HS-5 (cell line): Measurements from ENCODE around the gene ANXA6.

ENCODE experiments used
- DNase-seq: peaks from one replicate; pipeline ENCODE4 v3.0.0-alpha.2; 2012; ENCODE audit warnings: low read depth

Gene ANXA6

DNA sequence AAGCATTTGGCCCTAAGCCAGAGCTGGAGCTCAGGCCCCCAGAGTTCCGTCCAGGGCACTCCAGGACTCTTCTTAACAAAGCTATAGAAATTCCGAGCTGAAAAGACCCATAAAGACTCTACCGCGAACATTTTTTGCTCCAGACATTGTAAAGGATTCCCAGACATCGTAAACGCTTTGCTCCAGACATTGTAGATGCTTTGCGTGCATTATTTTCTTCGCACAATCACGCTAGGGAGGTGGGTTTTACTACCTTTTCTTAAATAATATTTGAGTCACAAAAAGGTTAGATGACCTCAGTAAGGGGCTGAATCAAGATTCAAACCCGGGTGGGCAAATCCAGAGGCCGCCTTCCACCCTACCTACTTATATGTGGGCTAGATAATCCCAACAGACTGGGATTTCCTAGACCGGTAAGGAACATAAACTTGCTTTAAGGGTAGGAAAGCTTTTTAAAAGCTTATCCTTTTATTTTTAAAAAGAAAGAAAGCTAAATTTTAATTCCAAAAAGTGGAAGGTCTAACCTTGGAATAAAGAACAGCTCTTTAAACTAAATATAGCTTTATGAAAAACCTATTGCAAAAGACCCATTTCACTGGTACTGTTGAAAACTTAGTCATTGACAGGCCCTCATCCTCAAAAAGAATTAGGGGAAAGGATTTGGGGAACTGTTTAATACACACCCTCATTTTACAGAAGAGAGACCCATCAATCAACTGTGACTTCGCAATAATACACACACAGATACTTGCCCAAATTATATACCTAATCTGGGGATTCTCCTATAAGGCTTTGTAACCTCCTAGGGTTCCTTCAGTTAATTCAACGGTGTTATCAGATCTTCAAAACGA, 75.9 kb downstream of the ANXA6 start:
- DNase-seq = no peak

DNA sequence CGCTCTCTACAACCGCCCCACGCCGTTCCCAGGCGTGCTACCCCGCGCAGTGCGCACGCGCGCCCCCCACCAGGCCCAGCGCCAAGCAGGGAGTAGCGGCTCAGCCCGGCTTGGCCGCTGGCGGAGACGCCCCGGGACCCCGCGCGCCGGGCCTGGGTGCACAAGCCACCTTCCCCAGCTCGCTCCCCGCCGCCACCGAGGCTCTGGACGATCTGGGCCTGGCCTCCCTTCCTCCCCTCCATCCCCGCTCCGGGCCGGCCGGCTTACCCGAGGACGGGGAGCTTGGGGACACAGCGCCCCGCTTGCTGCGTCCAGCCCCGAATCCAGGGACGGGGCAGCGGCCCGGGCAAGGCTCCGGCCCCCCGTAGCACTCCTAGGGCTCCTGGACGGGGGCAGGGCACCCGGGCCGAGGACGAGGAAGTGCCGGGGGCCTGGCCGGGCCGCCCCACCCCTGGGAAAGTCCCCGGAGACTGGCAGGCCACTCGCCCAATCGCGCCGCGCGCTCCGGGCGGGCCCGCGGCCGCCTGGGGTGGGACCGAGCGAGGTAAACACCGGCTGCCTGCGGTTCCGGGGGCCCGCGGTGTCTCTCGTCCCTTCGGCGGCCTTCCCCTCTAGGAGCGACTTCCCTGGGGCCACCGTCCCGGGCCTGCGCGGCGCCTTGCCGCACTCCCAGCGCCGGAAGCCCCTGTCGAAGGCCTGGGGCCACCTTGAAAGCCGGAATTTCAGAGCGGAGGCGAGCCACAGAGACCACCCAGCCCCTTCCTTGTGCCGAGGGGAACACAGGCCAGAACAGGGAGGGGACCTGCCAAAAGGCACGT, 76.8 kb downstream of the ANXA6 start, which contains the start of gene TNIP1:
TNIP1 (minus strand) TSS at position 422 of the 818 bp plus-strand sequence. CDS start 15,939 bp downstream, outside the sequence.
- peak; percentile 76 for DNase-seq

DNA sequence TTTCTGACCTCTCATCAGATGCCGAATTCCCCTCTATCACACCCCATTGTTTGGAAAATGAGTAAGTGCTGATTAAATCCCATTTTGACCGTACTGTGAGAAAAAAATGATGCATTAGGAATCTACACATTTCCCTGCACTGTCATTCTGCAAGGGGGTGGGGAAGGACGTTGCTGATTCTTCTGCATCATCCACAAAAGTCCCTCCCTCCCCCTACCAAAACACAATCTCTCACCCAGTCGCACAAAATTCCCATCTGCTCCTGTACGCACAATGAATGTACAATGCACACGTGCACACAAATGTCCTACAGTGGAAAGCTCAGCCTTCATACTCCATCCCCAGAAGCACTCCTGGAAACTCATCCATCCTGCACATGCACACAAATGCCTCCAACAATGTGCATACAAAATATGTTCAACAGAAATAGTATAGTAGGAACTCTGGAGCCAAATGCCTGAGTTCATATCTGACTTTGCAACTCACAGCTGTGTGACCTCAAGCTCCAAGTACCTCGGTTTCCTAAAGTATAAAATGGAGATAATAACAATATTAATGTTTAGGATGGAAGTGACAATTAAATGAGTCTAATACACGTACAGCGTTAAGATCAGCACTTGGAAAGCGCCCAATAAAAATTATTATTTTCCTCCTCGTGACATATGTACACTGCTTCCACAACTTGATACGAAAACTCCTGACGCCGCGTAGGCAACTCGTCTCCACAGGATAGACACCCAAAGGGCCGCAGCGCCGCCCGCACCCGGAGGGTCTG, 77.6 kb downstream of the ANXA6 start:
- DNase-seq = peak; percentile 80

DNA sequence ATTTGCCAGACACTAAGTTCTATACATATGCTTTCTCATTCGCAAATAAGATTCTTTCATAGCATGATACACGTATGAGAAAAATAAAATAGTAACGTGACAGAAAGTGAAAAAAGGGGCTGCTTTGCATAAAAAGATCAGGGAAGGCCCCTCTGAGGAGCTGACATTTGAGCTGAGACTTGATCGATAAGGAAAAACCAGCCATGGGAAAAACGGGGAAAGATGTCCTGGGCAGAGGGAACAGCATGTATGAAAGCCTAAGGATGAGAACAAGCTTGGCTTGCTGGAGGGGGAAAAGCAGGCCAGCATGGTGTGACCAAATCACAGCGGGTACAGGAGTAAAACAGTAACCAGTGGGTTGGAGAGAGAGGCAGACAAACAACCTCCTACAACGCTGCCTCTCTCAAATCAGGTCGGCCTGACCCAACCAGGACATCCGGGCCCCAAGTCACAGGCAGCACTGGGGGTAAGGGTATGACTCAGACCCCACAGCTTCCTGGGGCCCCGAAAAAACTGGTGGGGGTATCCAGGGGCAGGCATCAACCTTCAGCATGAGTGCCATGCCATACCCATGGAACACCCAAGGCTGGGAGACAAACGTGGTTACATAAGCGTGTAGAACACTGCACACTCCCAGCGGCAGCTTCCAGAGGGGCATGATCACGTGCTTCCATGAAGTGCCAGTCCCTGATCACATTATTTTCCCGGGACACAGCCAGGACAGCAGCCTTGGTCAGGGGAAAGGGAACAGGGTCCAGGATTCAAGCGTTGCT, 78.9 kb downstream of the ANXA6 start:
- DNase-seq = no peak

DNA sequence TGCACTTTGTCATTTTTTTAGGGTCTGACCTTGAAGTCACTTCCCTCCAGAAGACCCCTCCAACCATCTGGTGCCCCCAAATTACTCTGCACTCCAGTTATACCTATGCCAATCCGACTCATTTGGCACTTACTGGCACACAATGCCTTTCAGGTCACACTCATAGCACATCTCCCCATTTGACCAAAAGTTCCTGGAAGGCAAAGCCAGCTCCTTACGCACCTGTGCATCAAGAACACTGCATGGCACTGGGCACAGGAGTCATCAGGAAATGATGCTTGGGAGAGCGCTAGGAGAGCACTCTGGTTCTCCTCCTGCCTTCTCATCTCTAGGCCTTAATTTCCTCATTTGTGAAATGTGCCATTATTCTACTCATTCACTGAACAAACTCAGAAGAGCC, 79.6 kb downstream of the ANXA6 start:
- no peak for DNase-seq

DNA sequence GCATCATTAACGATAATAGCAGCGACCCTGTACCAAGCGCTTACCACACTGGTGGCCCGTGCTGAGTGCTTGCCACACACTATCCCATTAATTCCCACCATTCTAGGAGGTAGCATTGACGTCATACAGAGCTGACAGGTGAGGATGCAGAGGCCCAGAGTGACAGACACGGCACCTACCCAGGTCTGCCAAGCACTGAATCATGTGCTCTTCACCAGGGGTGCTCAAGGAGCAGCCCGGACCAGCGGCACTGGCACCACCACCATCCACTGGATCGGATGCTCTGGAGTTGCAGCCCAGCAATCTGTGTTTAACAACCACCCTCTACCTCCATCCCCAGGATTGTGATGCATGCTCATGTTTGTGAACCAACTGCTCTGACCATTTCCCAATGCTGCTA, 80.2 kb downstream of the ANXA6 start:
- DNase-seq = no peak

DNA sequence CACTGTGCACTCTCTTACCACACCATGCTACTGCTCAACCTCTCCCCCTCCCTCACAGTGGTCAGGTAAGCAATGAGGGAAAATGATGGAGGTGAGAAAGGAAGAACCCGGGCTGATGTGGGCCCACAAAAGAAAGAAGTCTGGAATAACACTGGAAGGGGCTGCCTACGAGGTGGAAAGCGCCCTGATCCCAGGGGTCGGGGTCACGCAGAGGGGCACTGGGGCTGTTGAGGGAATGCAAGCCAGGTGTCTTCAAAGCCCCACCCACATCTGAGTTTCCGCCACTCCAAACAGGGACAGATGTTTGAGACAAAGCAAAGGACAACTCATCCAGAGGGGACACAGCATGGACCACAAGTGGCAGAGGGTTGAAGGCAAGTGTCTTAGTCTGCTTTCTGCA, 81.0 kb downstream of the ANXA6 start:
- no peak for DNase-seq

DNA sequence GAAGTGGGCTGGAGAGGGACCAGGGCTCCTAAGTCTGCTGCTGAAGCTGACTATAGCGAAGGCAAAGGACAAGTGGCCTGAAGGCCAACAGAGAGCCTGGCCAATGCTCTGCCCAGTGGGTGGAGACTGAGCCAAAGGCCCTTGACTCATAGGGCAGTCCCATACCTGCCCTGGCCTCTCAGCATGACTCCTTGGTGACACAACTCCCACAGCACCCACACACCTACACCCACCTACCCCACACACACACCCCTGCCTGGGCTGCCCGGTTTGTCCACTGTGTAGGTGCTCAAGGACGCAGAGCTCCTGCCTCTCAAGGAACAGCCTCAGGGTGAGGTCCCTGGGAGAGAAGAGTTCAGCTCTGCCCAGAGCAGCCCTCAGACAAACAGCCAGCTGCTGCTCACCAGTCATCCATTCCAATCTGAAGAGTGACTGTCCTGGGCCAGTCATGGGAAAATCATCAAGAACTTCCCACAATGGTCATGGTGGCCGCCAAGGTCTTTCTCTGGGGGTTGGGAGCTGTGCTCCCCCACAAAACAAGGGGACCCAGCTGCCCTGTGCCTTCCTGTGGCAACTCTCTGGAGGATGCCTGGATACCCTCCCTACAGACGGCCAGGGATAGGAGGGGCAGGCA, 81.8 kb downstream of the ANXA6 start:
- no peak for DNase-seq

DNA sequence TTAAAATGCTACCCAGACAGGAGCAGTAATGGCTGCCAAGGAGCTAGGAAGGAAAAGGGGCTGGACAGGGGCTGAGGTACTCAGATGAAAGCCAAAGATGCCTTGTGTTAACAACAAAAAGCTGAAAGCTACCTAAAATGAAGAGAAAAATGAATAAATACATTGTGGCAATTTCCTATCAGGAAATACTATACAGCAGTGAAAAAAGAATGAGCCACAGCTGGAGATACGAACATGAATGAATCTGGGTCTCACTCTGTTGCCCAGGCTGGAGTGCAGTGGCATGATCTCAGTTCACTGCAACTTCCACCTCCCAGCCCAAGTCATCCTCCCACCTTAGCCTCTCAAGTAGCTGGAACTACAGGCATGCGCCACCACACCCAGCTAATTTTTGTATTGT, 83.0 kb downstream of the ANXA6 start:
- no peak for DNase-seq

DNA sequence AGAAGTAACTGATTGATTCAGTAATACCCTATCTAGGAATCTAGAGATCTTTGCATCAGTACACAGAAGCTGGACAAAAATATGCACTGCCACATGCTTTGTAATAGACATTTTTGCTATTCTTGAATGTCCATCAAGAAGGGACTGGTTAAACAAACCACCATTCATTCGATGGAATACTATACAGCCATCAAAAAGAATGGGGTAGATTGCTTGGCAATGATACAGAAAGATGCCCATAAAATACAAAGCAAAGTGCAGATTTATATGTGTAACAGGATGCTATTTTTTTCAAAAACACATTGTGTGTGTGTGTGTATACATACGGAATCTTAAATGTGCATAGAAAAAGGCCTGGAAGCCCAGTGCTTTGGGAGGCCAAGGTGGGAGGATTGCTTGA, 84.3 kb downstream of the ANXA6 start:
- DNase-seq = no peak

DNA sequence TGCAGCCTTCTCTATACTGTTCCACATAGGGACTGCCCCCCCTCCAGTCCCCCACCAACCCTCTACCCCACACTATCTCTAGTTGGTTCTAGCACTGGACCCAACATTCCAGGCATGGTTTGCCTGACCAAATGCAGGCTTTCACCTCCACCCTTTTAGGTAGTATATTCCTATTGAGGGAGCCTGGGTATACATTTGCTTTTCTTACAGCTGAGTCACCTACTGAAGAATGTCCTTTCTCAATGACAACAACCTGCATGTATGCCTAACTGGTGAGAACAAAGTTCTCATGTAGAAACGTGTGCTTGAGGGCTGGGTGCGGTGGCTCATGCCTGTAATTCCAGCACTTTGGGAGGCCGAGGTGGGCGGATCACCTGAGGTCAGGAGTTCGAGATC, 85.0 kb downstream of the ANXA6 start:
- peak; percentile 56 for DNase-seq

DNA sequence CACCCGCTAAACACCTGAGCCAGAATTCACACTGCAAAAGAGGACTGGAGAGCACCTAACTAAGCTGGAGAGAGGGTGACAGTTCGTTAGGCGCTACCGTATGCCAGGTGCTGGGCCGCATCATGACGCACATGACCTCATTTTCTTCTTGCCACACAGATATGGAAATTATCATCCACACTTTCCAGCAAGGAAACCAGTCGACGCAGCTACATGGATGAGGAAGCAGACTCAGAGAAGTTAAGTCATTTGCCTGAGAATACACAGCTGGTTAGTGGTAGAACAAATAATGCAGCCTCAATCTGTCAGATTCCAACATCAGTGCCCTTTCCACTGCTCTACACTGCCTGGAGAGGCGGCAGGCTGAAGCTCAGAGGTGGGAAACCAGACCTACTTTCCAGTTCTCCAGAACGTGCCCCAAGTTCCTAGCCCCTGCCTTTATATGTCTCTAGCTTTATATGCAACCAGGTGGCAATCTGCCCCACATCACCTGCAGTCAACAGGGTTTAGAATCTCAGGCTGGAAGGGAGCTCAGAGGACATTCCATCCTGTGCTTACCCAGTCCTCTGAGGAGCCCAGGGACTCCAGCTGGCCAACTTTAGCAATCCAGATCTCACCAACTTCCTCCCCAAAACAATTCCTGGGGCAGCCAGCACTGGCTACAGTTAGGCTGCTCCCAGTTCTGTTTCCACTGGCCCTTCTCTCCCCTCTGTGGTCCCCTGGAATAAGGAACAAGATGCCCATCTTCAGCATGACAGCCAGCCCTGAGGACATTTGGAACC, 85.5 kb downstream of the ANXA6 start:
- no peak for DNase-seq

DNA sequence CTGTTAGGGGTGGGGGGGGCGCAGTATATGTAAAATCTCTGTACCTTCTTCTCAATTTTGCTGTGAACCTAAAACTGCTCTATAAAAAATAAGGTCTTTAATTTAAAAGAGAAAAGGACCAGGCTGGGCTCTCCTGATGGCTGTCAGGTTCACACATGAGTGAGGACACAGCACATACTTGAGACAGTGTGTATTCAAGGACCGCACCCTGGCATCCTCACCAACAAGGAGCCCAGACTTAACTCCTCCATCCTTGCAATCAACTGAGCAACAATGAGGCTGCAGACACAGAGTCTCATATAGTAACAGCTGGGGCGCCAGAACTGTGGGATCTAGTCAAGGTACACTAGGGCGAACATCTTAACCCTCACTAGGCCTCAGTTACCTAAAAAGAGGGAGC, 86.6 kb downstream of the ANXA6 start:
- no peak for DNase-seq

DNA sequence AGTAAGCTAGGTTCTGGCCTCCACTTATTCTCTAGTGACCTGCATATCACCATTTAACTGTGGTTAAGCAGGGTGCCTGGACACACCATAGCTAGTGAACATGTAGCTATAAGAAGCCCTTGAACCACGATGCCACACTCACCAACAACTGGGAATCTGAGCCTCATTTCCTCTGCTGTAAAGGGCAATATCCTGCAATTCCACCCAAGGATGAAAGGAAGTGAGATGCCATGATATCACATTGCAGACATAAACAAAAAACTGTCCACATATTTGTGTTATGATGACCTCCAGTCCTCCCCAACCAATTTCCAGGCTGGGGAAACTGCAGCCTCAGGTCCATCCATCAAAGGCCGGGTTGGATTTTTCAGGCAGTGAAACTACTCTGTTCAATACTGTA, 87.1 kb downstream of the ANXA6 start:
- no peak for DNase-seq

DNA sequence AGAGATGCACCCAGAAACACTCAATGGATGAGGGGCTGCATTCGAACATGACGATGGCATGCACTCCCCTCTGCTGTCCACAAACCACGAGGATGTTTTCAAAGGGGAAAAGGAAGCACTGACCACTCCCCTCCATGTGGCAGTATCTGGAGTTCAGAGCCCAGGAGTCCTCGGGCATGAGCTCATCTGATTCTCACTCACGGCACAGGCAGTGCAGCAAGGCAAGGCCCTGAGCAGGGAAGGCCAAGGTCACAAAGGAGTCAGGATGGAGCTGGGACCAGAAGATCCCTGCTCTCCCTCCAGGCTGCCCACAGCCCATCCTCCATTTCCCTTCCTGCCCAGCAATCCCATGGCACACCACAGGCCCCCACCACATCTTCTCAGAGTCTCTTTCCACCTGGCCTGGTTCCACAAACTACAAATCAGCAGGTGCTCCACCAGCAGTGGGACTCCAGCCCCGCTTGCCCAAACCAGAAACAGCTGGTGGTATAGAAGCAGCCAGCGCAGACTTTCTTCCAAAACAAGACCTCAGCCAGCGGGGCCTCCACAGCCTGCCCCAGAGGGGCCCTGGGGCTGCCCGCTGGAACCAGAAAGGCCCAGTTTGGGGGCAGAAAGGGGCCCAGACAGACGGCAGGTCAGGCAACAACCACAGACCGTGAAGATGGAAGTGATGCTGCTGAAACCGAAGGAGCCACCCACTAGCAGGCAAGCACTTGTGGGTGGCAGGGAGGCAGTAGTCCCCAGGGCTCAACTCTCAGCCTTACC, 89.0 kb downstream of the ANXA6 start:
- no peak for DNase-seq

DNA sequence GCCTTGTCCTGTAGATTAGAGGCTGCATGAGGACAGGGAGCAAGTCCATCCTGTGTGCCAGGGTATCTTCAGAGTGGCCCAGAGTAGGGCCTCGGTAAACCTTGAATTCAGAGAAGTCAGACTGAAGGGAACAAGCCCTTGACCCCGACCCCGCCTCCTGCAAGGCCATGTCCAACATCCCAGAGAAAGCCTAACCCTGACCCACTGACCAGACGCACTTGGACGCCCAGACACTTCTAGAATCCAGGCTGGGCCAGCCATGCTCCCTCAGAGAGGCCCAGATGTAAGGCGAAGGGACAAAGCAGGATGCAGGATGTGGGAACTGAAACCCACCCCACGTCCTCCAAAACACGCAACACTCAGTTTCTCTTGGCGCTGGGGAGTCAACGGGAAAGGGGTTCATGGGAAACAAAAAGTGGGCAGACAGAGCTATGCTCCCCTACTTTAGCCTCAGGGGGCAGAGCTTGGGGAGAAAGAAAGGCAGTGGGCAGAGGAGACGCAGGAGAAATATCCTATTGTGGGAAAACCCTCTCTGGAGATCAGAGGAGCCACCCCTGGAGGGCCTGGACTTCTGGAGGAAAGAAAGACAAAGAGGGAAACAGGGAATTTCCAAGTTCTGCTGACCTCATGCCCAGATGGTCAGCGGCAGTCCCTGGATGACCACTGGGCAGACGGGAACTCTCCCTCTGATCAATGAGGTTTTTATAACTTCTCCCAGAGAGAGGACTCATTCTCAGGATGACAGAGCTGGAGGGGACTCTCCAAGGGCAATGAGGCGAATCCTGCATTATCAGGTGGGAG, 89.7 kb downstream of the ANXA6 start:
- no peak for DNase-seq

DNA sequence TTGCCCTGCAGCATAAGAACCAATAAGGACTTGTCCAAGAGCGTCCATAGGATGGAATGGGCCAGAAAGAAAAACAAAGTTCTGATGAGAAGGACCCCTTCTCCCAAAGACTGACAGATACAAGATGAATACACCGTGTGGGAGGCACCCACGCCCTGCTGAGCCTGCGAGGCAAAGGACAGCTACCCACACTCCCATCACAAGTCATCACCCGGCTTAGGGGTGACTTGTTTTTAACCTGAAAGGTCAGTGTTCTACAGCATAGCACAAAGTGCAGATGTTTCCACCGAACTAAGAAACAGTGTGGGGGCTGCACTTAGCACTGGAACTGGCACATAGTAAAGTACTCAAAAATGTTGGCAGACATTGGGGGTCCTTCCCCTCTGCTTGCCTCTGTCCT, 90.7 kb downstream of the ANXA6 start:
- no peak for DNase-seq

DNA sequence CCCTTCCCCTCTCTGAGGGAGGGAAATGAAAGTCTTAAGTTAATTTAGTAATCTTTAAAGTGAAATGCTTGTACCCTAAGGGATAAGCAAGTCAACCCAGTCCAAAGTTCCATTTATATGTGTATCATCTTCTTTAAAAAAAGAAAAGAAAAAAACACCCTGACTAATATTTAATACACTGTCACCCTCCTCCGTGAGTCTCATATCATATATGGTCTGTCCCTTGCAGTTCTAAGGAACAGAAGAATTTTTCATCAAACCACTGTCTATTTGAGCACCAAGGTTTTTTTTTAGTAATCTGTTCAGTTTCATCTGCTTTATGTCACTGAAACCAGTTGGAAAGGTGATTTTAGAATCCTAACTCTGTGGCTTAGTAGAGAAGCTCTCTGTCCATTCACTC, 92.0 kb downstream of the ANXA6 start:
- DNase-seq = no peak
